HepG2 (cell line): ENCODE results near the gene TTLL8. TPM values are rescaled to one million over a fixed set of nuclear protein-coding genes. Genes with fewer than 3 reads are reported as not detected.

ENCODE experiments used
- ATAC-seq: fragments of 200-7000 bp; cut with Tn5 transposase; 3 replicates; pipeline ENCODE4 v1.9.1; 2020; ENCODE audit warnings: mild to moderate bottlenecking, moderate library complexity
- BruUV-seq: library from RNA; stranded (reverse); fragments of 400-500 nt; replicated peaks from 2 replicates; lab custom pipeline; 2021; lab: Mats Ljungman, UMichigan
- CTCF ChIA-PET: fragments of 300-600 bp; formaldehyde crosslinking; extraction: SDS; loops from one replicate; lab custom pipeline; 2021; ENCODE audit warnings: low total read pairs, inconsistent platforms, low intra/inter-chr PET ratio; lab: Yijun Ruan, JAX
- POLR2A ChIA-PET: fragments of 350-600 bp; sonication (Branson Sonifier 250); formaldehyde crosslinking; loops from one replicate; lab custom pipeline; 2020; ENCODE audit warnings: antibody characterized with exemption, inconsistent platforms; lab: Yijun Ruan, JAX
- DNase-seq: peaks from one replicate; pipeline ENCODE4 v3.0.0-alpha.2; 2015; ENCODE audit warnings: low spot score
- FAIRE-seq: peaks from 3 replicates; lab custom pipeline; 2011; peaks lifted over from hg19 to GRCh38; lab: Jason Lieb, UNC
- H2AFZ ChIP-seq: one replicate; pipeline ENCODE4 v1.6.1; 2011; ENCODE audit warnings: low read length, inconsistent platforms
- H3K27ac ChIP-seq: fragments of 300-600 bp; 3 replicates; pipeline ENCODE4 v1.8.0; 2011; ENCODE audit warnings: mixed run types, mild to moderate bottlenecking, mixed read lengths, low read length, inconsistent platforms; ENCODE audit not compliant: insufficient read depth; ENCODE audit errors: extremely low read length
- H3K27me3 ChIP-seq, 2 experiments: fragments of 200-600 bp in 1 of 2; 2 replicates in 1 of 2; 3 replicates in 1 of 2; pipeline versions ENCODE4 v1.6.0 to v1.8.0; 2011; ENCODE audit warnings: low read length in 2 of 2, mild to moderate bottlenecking in 2 of 2, moderate library complexity in 2 of 2, inconsistent platforms in 1 of 2; ENCODE audit not compliant: insufficient read depth in 2 of 2, control insufficient read depth in 1 of 2
- H3K36me3 ChIP-seq, 2 experiments: fragments of 200-600 bp in 1 of 2; replicated peaks in 1 of 2; 2 replicates in 1 of 2; 3 replicates in 1 of 2; pipeline versions ENCODE4 v1.5.1 to v1.8.0; 2011; ENCODE audit warnings: low read length in 2 of 2, inconsistent platforms in 1 of 2; ENCODE audit not compliant: insufficient read depth in 2 of 2, control insufficient read depth in 1 of 2
- H3K4me1 ChIP-seq: 2 replicates; pipeline ENCODE4 v1.5.1; 2012; ENCODE audit warnings: low read length, inconsistent platforms; ENCODE audit not compliant: insufficient read depth
- H3K4me2 ChIP-seq: 2 replicates; pipeline ENCODE4 v1.6.0; 2011; ENCODE audit warnings: low read depth, low read length, inconsistent platforms
- H3K4me3 ChIP-seq, 3 experiments: fragments of 200-600 bp in 1 of 3; sonication (generic), shearing (Covaris generic) in 1 of 3; replicated peaks in 1 of 3; 2 replicates each; pipeline ENCODE4 v1.5.1; 2011 to 2016; ENCODE audit warnings: low read length in 3 of 3, inconsistent platforms in 2 of 3, low read depth in 2 of 3, mild to moderate bottlenecking in 2 of 3, control low read depth in 1 of 3, mixed read lengths in 1 of 3; ENCODE audit not compliant: insufficient read depth in 1 of 3
- H3K79me2 ChIP-seq: one replicate; pipeline ENCODE4 v1.6.1; 2011; ENCODE audit warnings: low read length, inconsistent platforms; ENCODE audit not compliant: insufficient read depth
- H3K9ac ChIP-seq: 2 replicates; pipeline ENCODE4 v1.6.0; 2011; ENCODE audit warnings: mild to moderate bottlenecking, low read depth, low read length, inconsistent platforms; ENCODE audit not compliant: insufficient read depth
- H3K9me3 ChIP-seq: 2 replicates; pipeline ENCODE4 v1.5.1; 2012; ENCODE audit warnings: mild to moderate bottlenecking, low read length
- H4K20me1 ChIP-seq: 2 replicates; pipeline ENCODE4 v1.6.0; 2011; ENCODE audit warnings: inconsistent platforms, mild to moderate bottlenecking, low read length, moderate library complexity; ENCODE audit not compliant: insufficient read depth
- ATM ChIP-seq: fragments of 450-650 bp; IDR thresholded peaks from 2 replicates; pipeline ENCODE4 v1.7.1; 2017; ENCODE audit warnings: mild to moderate bottlenecking, borderline replicate concordance
- CTCF ChIP-seq: sonication (generic); formaldehyde crosslinking; IDR thresholded peaks from 2 replicates; pipeline ENCODE4 v1.5.0; 2020; ENCODE audit warnings: mild to moderate bottlenecking, missing genetic modification reagents, moderate library complexity
- NRL ChIP-seq: sonication (generic); formaldehyde crosslinking; IDR thresholded peaks from 2 replicates; pipeline ENCODE4 v1.5.0; 2020; ENCODE audit warnings: missing genetic modification reagents, mild to moderate bottlenecking, moderate library complexity, borderline replicate concordance
- RORA ChIP-seq: sonication (generic); formaldehyde crosslinking; IDR thresholded peaks from 2 replicates; pipeline ENCODE4 v1.5.0; 2020; ENCODE audit warnings: mild to moderate bottlenecking, missing genetic modification reagents, moderate library complexity
- ZNF687 ChIP-seq: sonication (generic); formaldehyde crosslinking; IDR thresholded peaks from 2 replicates; pipeline ENCODE4 v1.5.1; 2020; ENCODE audit warnings: mild to moderate bottlenecking, missing genetic modification reagents, moderate library complexity
- WGBS: methylation state at CpG from one replicate; pipeline ENCODE4 v1.1.6; 2017; ENCODE audit warnings: low lambda C conversion rate; 5-methylcytosine and 5-hydroxymethylcytosine counted together
- in situ Hi-C: cut with HindIII; loops from 2 replicates; pipeline ENCODE4 v1.10.0; 2017; ENCODE audit warnings: low pct_unique_long_range_greater_than_20kb; ENCODE audit not compliant: extremely low pct_ligation_motif_present
- intact Hi-C: fragments of 100-400 bp; cut with micrococcal nuclease; formaldehyde crosslinking; loops from one replicate; pipeline ENCODE4 v1.10.0; 2022; ENCODE audit not compliant: unreplicated experiment
- polyA plus RNA-seq, 8 experiments: library from polyadenylated mRNA; depleted of rRNA in 3 of 8; stranded (reverse) in 7 of 8; unstranded in 1 of 8; fragments of >200 nt; fragmentation: Illumina TruSeq in 4 of 8; extraction: Trizol in 4 of 8; gene quantifications; 2 replicates each; pipeline versions ENCODE4 v1.2.1 to v1.2.3, GENCODE V29; 2011 to 2016; ENCODE audit warnings: low read depth in 4 of 8, missing spikeins in 1 of 8, mixed read lengths in 1 of 8; ENCODE audit not compliant: insufficient read depth in 1 of 8
- total RNA-seq, 5 experiments: library from RNA; depleted of rRNA; stranded (reverse); fragments of >200 nt; fragmentation: Illumina TruSeq; extraction: Trizol; gene quantifications; 2 replicates each; pipeline ENCODE4 v1.2.3, GENCODE V29; 2016; ENCODE audit warnings: low read depth in 1 of 5

The TTLL8 gene
- total and polyA plus RNA-seq, 2 of the 13 experiments (the other 11 are each of a cell fraction or from before 2014, with no cell fraction given), result not detected

GRCh38 chr22:50027639-50028537 lies 30.2 kb downstream of the TTLL8 start:
- no peaks in the 10 kb centered on the region for H3K4me1 ChIP-seq
- H3K79me2 ChIP-seq, result no peaks in the 10 kb centered on the region
- no peaks in the 10 kb centered on the region for H3K36me3 ChIP-seq
- H3K4me2 ChIP-seq, result no peak overlapping the region
- H3K4me3 ChIP-seq, result no peak overlapping the region
- TF ChIP-seq ZNF687 (CRISPR knock-in tag), result peak; percentile 17; the same call in 1 of the 2 replicates
- TF ChIP-seq ATM, result no peak
- 0 out of 2 replicates have a peak, but pooled peaks have one; percentile 45 for TF ChIP-seq NRL (CRISPR knock-in tag)
- no peak for TF ChIP-seq RORA
- 0 out of 2 replicates have a peak, but pooled peaks have one; percentile 9 for TF ChIP-seq CTCF (CRISPR knock-in tag)
- DNase-seq (no peak), FAIRE-seq (no peak), ATAC-seq (no peak)
- no peak overlapping the region for H3K27ac ChIP-seq
- ChIA-PET POLR2A (no interaction called here), CTCF (interaction anchor here (1.4 kb wide), 1 partner anchor 97 kb away, joined by 3 read pairs; no protein-coding TSS in a partner anchor)
- intact Hi-C loops, result no loop called here
- no peaks in the 10 kb centered on the region for H3K9me3 ChIP-seq
- no peak overlapping the region for H2AFZ ChIP-seq
- in situ Hi-C loops, result no loop called here
- BruUV-seq, result no TSS peak
- H3K9ac ChIP-seq, result no peak overlapping the region
- peaks cover 3 to 49% of the 10 kb centered on the region in 2 experiments; a peak in 4 of 5 replicates for H3K27me3 ChIP-seq
- WGBS, result 33% methylated on average over 9 of the region's 42 CpGs
- no peaks in the 10 kb centered on the region for H4K20me1 ChIP-seq
